ENCODE measurements around the gene RPL36A.

DNA sequence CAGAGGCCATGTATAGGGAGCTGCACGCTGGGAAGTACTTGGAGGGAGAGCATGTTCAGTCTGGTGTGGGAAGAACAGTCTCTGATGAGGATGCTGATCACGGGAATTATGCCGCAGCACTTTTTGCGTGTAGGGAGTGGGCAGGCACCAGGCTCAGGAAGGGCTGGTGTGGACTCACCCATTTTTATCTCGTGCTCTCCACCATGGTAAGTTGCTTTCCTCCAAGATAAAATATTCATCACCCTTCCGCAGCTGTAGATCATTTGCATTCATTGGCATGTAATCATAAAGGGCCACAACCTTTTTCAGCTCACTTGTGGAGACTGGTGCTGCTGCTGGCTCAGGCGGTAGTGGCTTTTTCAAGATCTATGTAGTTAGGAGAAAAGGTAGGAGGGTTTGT, 30.4 kb upstream of the RPL36A start:
- TF ChIP-seq, protein P1, sequence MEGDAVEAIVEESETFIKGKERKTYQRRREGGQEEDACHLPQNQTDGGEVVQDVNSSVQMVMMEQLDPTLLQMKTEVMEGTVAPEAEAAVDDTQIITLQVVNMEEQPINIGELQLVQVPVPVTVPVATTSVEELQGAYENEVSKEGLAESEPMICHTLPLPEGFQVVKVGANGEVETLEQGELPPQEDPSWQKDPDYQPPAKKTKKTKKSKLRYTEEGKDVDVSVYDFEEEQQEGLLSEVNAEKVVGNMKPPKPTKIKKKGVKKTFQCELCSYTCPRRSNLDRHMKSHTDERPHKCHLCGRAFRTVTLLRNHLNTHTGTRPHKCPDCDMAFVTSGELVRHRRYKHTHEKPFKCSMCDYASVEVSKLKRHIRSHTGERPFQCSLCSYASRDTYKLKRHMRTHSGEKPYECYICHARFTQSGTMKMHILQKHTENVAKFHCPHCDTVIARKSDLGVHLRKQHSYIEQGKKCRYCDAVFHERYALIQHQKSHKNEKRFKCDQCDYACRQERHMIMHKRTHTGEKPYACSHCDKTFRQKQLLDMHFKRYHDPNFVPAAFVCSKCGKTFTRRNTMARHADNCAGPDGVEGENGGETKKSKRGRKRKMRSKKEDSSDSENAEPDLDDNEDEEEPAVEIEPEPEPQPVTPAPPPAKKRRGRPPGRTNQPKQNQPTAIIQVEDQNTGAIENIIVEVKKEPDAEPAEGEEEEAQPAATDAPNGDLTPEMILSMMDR (IDR thresholded peaks at IDR 0.05; ENCODE audit: low read depth, low read length, missing input control): no peak
- TF ChIP-seq, protein P2, sequence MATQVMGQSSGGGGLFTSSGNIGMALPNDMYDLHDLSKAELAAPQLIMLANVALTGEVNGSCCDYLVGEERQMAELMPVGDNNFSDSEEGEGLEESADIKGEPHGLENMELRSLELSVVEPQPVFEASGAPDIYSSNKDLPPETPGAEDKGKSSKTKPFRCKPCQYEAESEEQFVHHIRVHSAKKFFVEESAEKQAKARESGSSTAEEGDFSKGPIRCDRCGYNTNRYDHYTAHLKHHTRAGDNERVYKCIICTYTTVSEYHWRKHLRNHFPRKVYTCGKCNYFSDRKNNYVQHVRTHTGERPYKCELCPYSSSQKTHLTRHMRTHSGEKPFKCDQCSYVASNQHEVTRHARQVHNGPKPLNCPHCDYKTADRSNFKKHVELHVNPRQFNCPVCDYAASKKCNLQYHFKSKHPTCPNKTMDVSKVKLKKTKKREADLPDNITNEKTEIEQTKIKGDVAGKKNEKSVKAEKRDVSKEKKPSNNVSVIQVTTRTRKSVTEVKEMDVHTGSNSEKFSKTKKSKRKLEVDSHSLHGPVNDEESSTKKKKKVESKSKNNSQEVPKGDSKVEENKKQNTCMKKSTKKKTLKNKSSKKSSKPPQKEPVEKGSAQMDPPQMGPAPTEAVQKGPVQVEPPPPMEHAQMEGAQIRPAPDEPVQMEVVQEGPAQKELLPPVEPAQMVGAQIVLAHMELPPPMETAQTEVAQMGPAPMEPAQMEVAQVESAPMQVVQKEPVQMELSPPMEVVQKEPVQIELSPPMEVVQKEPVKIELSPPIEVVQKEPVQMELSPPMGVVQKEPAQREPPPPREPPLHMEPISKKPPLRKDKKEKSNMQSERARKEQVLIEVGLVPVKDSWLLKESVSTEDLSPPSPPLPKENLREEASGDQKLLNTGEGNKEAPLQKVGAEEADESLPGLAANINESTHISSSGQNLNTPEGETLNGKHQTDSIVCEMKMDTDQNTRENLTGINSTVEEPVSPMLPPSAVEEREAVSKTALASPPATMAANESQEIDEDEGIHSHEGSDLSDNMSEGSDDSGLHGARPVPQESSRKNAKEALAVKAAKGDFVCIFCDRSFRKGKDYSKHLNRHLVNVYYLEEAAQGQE (IDR thresholded peaks at IDR 0.05): no peak
- no peak for TF ChIP-seq RXRA (IDR thresholded peaks at IDR 0.05)
- no peak for TF ChIP-seq RAD21 (IDR thresholded peaks at IDR 0.05)
- no peak for TF ChIP-seq SP1 (IDR thresholded peaks at IDR 0.05)
- TF ChIP-seq, protein P3, sequence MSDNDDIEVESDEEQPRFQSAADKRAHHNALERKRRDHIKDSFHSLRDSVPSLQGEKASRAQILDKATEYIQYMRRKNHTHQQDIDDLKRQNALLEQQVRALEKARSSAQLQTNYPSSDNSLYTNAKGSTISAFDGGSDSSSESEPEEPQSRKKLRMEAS (IDR thresholded peaks at IDR 0.05): no peak
- no peak for TF ChIP-seq YY1 (IDR thresholded peaks at IDR 0.05)
- no peak for TF ChIP-seq EGR1 (IDR thresholded peaks at IDR 0.05; ENCODE audit: low read depth in 2 of 2)
- TF ChIP-seq GABPA (IDR thresholded peaks at IDR 0.05 in 1 of 2, conservative IDR thresholded peaks at IDR 0.05 in 1 of 2): no peak
- TF ChIP-seq TAF1 (conservative IDR thresholded peaks at IDR 0.05): no peak

Data from liver (tissue), 3 donors.